ENCODE measurements around the gene NEK6.

The NEK6 gene

DNA sequence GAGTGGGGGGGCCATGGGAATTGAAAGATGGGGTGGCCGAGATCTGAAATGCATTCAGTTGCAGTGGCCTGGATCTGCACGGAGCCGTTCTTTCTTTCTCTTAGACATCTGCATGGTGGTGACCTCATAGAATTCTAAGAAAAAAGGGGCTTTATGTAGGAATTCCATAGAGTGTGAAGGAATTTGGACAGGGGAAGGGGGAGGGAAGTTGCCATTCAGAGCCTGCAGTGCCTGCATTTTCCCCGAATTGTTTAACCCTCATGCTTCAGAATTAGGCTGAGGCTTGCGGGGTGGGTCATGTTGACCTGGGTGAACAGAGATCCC, 4.9 kb downstream of the NEK6 start:
- no peak for DNase-seq

DNA sequence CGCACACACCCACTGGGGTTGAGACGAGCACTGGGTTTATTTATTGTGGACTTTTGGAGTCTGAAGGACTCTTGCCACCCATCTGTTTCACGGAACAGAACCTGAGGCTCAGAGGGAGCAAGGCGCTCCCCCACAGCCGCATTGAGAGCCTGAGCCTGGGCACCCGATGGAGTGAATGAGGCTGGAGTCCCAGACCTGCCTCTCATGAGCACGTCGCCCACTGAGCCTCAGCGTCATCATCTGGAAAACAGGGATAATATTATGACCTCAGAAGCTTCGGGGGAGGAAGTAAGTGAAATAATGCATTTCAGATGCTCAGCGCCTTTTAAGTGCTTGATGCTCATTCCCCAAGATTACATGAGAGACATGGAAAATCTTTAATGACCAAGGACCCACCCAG, 5.5 kb downstream of the NEK6 start:
- DNase-seq, result no peak

DNA sequence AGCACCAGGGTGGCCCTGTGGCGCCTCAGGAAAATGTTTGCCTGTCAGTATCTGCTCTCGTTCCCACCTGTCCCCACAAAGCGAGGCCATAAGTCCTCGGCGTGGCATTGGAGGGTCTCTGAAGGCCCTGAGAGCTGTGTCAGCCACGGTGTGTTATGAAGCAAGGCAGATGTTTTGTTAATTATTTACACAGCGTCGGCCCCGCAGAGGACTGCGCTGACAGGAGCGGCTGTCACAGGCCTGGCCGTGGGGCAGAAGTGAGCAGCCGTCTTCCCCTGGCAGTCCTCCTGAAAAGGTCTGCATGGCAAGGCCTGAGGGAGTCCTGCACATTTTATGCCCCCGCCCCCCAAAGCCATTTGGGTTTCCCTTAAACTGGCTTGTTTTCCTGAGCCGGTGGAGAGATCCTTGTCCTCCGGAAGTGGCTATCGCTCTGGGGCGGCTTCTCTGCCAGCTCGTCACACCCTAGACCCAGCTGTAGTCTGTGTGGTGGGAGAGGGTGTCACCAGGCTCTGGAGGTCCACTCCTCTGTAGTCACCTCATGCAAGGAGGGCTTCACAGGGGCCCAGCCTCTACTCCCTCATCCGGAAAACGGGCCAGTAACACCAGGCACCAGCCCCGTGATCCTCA, 6.2 kb downstream of the NEK6 start:
- no peak for DNase-seq

DNA sequence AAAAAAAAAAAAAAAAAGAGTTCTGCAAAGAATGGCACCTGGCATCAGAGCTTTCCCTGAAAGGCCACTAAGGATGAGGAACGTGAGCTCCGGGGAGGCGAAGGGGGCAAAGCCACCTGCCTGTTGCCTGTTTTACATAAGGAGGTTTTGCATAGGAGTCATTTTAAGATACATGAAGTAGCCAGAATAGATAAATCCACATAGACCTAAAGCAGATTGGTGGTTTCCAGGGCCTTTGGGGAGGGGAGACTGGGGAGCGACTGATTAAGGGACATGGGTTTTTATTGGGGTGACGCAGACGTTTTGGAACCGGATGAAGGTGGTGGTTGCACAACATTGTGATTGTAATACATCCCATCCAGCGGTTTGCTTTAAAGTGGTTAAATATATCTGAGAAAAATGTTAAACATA, 7.1 kb downstream of the NEK6 start:
- DNase-seq, result no peak

DNA sequence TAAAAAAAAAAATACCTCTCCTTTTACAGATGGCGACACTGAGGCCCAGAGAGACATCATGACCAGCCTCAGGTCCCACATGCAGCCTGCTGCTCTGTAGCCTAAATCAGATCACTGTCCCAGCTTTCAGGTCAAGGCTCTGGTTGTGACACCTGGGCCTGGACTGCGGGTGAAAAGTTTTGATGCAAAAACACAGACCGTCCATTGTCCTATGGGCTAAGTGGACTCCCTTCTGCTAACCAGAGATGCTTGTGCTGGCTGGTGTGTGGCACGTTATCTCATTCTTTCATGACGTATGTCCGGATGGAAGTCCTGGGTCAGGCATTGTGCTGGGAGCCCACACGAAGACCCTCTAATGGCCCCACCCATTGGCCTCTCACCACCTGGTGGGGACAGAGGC, 7.8 kb downstream of the NEK6 start:
- DNase-seq, result no peak

DNA sequence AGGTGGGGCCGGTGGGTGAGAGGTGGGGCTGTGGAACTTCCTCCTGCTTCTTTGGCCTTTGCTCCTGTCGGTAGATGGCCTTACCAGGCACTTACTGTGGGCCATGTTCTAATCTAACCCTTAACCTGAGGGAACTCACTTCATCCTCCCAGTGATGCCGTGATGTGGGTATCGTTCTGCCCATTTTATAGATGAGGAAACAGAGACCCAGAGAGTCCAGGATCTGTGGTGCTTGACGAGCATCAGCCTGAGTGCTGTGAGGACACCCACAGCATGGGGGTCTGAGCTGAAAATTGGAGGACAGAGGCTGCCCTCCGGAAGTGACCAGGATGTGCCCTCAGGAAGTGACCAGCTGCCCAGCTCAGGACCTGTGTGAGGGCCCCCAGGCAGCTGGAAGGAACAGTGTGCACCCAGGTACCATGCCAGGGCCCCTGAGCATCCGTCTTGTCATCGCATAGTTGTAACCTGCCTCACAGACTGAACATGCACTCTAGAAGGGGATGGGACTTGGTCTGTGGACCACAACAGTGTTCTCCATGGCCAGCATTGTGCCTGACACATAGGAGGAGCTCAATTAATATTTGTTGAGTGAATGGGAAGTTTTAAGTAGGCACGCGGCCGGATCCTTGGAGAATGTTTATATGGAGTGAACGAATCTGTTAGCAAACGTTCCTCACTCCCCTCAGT, 8.5 kb downstream of the NEK6 start:
- DNase-seq, result no peak

DNA sequence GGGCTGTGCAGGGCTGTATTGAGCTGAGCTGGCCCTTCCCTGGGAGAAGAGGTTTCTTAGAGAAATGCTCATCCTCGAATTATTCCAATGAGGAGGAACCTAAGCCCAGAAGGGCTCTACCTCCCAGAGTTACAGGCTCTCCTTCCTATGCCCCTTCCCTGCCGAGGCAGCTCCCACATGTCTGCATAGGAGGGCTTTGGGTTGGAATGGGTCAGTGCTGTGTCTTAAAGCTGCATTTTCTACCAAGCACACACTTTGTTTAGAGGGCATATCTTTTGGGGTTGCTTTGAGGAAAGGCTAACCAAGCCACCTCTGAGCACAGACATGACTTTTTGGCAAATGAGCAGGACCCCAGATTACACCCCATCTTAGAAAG, 9.1 kb downstream of the NEK6 start:
- DNase-seq, result no peak

DNA sequence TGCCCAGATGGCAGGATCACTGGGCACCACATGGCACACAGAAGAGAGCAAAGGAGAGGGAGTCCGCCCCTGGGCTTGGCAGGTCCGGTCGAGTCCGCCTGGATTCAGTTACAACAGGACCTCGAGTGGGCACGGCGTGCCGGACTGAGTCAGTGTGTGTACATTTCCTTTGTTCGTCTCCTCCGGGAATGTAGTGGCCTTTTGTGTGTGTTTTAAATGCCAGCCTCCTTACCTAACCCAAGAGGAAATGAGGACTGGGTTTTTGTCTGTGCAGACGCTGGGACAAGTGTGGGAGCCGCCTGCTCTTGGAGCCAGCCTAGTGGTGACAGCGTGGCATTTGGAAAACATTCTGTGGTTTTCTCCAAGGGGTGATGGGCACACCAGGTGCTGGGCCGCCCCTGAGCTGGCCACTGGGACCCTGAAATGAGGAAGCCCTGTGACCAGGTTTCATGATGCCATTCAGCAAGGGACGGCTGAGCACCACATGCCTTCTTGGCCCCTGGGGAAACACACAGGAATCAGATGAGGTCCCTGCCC, 9.6 kb downstream of the NEK6 start:
- DNase-seq, result no peak

DNA sequence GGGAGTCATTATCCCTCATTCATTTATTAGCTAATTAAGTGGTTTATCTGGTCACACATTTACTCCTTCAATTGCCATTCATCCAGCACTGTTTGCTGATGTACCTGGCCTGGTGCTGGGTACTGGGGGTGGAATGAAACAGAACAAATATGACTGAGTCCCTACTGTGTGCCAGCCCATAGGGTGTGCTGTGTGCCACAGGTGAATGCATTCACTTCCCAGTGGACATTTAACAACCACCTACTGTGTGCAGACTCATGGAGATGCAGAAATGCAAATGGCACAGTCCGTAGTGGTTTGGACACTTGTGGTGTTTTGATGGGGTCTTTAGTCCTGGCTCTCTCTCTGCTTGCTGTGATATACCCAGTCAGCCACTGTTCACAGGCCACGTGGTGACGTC, 10.5 kb downstream of the NEK6 start:
- DNase-seq, result no peak

DNA sequence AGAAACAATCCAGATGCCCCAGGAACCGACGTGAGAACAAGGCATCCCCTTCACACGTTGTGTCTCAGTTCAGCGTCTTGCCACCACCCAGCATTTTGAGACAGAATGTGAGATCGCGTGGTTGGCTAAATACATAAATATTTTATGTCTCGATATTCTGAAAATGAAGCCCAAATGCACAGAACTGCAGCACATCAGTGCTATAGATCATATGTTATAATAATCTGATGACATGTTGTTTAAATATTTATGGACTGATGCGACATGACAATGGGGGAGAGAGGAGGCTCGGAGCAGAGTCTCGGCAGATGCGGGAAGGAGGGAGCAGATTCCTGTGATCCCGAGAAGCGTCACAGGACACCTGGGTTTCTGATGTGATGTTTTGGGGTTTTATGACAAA, 10.9 kb downstream of the NEK6 start:
- DNase-seq, result no peak

DNA sequence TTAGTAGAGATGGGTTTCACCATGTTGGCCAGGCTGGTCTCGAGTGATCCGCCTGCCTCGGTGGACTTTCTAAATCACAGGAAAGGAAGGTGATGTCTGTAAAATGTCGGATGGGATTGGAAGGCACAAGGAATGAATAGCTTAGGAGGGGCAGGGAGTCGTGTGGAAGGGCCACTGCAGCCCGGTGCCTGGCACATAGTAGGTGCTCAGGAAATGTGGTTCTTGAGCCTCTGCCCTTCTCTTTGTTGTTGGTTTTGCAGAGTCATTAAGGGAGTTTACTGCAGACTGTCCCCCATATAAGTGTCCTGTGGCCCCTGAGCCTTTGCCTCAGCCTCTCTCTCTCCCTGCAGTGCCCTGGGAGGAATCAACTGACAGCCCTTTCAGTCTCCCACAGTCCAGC, 11.8 kb downstream of the NEK6 start:
- no peak for DNase-seq

DNA sequence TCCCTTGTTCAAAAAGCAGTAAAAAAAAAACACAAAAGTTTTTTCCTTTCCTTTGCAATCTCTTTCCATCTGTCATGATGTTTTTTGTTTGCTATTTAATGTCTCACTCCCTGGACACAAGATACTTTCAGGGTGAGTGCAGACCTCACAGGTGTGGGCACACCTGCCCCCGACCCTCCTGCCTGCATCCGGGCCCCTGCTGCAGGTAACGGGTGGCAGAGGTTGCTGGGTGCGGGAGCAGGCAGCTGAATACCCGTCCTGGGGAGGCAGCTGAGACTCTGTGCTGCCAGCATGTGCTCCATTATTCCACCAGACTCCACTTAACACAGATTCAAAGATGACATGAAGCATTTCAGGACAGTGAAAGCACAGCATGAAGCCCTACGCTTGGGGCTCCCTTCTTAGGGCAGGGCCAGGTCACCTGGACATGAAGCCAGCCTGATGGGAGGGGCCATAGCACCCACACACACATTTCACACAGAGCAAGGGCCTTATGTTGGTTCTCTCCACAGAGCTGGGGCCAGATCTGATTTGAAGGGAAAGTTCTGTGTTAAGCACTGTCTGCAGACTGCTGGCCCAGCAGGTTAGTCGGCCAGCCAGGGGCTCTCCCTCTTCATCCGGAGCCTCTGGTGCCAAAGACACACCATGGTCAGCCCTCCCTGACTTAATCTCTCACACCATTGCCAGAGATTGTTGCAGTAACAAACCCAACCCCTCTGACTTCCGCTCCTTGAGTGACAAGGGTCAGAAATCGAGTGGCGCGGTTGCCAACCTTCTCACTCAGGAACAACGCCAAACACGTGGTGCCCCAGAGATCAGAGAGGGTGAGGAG, 13.0 kb downstream of the NEK6 start:
- no peak for DNase-seq

DNA sequence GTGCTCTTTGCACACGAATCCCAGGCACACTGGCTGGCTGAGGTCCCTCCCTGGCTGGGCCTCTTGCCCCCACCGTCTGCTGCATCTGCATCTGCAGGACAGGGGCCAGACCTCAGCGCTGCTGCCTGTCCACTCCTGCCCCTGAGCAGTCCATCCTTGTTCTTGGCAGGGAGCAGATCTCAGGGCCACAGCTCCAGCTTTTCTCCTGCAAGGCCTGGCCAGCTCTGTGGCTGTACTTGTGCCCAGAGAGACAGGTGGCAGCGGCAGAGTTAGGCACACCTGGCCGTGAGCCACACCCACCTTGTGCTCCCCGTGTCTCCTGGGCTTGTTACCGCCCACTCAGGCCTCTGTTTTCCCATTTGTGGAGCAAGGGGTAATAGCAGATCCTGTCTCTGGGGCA, 13.9 kb downstream of the NEK6 start:
- DNase-seq, result no peak

DNA sequence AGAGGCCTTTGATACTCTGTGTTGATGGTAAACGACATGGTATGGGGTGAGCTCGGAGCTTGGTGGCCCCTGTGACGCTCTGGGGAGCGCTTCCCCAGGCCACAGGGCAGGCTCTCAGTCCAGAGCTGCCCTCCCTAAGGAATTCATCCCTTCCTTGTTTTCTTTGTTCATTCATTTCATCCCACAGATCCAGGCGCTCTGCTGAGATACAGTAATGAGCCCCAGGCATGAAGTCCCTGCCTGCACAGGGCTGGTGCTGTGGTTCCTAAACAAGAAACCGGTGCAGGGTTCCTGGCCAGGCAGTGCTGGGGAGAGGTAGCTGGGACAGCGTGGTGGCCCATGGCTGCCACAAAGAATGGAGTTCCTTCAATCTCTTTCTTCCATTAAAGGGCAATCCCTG, 14.4 kb downstream of the NEK6 start:
- DNase-seq, result no peak

DNA sequence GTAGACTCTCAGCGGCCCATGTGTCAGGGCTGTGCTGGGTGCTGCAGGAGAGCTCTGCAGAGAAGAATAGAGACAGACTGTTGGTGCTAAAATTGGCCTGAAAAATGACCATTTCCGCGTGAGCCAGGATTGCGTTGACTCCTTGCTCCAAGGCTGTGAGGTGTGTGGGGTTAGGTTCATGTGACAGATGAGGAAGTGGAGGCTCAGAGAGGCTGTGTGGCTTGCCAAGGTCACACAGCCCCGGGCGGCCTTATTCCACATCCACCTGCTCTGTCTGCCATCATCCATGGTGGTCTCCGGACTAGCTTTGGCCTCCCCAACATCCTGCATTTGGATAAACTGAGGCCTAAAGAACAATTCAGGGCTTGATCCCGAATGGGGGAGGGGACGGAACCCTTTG, 15.2 kb downstream of the NEK6 start:
- DNase-seq, result no peak

DNA sequence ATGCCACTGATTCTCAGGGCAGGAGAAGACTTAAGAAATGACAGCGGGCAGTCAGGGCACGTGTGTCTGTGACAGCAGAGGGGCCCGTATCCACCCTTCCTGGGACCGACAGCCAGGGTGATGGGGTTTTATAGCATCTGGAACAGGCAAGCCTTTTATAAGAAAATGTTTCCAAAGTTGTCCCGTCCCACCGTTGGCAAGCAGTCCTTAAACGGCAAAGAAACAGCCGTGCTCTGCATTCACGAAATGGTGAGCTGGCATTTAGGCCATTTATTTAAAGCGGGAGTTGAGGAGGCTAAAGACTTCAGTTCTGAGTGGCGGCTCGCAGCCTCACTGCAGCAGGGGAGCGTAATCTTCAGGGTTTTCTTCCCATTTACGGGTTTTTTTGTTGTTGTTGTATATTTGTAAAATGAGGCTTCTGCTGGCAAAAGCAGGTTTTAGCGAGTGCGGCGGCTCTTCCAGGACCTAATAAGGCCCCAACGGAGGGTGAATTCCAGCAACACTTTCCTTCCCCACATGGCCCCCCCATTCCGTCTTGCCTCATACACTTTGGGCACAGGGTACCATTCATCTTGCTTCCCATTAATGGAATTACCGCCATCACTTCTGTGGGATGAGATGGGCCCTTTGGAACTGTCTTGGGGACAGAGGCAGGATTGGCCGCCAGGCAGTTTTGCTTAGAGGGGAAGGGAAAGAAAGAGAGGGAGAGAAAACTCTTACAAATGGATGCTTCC, 15.8 kb downstream of the NEK6 start:
- DNase-seq, result no peak

DNA sequence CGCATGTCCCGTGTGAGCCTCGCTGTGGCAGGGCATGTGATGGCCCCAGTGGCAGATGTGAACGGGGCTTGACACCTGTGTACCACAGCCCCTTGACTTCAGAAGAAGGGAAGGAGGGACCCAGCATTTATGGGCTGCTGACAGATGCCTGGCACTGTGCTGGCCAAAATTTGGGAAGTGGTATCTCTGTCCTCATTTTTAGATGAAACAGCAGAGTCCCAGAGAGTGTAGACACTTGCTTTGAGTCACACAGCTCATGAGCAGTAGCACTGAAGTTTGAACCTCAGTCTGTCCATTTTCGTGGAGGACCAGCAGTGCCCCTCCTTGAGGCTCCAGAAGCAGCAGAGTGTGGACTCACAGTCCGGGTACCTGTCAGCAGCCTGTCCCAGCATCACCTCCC, 16.5 kb downstream of the NEK6 start:
- no peak for DNase-seq

DNA sequence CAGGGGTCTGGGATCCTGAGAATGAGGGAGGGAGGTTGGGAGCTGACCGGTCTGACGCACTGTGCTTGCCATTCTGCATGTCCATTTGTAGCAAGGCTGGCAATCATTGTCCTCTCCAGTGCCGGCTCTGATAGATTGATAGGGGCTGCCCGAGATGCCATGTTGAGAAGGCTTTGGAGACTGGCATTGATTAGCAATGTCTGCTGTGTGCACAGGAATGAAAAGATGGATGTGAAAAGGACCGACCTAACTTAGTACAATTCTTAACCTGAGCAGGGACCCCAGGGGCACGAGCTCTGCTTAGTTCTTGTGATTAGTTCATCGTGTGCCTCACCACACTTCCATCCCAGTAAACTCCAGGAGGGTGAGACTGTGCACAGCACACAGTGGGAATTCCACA, 17.0 kb downstream of the NEK6 start:
- DNase-seq, result no peak

DNA sequence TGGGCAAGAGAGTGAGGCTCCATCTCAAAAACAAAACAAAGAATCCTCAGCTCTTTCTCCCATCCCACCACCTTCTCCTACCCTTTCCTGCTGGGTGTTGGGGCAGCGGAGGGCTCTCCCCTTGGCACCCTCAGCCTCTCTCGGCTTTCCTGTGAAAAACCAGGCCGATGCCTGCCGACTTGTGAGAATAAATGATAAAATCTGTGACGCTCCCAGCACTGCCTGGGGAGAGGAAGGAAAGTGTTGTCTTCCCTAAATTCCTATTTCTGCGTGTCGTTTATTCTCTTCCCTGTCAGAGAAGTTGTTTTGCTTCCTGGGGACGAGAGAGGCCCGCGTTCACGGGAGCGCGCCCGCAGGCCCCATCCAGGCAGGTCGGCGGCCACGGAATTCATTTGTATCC, 19.7 kb downstream of the NEK6 start:
- DNase-seq, result no peak

DNA sequence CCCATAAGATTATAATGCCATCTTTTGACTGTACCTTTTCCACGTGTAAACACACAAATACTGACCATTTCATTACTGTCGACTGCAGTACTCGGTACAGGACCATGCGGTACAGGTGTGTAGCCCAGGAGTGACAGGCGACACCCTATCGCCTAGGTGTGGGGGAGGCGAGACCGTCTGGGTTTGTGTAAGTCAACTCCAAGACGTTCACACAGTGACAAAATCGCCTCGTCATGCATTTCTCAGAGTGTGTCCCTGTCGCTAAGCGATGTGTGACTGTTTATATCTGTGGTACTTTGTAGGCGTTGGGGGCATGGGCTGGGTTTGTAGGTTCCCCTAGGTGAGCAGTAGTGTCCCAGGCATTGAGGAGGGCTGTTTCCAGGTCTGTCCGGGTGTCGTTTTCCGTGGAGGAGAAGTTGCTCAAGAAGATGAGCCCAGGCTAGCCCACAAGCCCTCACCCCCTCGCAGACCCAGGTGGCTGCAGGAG, 20.3 kb downstream of the NEK6 start:
- no peak for DNase-seq

DNA sequence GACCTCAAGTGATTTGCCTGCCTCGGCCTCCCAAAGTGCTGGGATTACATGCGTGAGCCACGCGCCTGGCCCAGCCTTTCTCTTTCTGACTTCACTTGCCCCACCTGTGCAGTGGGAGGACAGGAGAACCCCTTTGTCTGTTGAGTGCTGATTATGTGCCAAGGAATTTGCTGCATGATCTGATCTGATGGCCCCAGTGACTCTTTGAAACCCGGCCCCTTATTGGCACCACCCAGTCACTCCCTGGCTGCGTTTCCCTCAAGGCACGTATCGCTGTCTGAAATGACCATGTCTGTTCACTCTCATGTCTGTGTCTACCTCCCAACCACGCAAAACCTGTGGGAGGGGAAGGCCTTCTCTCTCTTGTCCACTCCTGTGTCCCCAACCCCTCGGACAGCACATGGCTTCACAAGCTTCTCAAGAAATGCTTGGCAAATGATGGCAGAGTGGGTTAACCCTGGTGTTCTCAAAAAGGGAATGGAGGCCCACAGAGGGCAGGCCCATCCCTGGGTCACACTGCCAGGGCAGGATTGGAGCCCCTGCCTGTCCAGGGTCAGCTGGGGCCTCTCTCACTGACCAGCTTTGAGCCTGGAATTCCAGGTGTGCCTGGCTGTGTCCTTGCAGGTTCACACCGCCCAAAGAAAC, 21.9 kb downstream of the NEK6 start:
- no peak for DNase-seq

DNA sequence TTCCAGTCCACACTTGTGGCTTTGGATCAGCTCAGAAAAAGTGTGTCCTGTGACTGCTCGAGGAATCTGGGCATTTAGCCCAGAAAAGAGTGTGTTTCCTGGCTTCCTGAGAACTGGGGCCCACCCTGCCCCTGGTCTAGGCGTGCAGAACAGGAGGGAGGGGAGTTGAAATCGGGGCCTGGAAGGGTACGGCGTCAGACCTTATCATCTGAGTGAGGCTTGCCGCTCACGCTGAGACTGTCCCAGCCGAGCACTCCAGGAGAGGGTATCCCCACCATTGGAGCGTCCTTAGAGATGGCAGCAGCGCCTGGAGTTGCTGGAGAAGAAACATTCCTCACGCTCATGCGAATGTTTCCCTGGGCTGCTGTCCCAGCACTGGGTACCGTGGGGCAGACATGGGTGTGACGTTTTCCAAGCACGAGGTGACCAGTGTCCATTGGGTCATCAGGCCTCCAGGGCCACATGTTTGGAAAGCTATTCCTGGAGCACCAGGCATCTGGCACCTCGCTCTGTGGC, 22.5 kb downstream of the NEK6 start:
- DNase-seq, result no peak
